NB4 (cell line): Measurements from ENCODE around the gene PAX8.

Experiments used
- DNase-seq: peaks from one replicate; pipeline ENCODE4 v3.0.0; 2010; ENCODE audit warnings: low read depth
- H3K4me3 ChIP-seq: one replicate; pipeline ENCODE4 v1.5.1; 2011; ENCODE audit warnings: mild to moderate bottlenecking, low read depth, low read length, moderate library complexity
- CTCF ChIP-seq: IDR thresholded peaks from one replicate; pipeline ENCODE4 v1.5.1; 2012; ENCODE audit warnings: low read depth, low read length
- MAX ChIP-seq: IDR thresholded peaks from 2 replicates; pipeline ENCODE4 v1.6.1; 2011; ENCODE audit warnings: low read depth, low read length
- MYC ChIP-seq: IDR thresholded peaks from 2 replicates; pipeline ENCODE4 v1.6.1; 2011; ENCODE audit warnings: low read depth, low read length
- POLR2A ChIP-seq: IDR thresholded peaks from 2 replicates; pipeline ENCODE4 v1.6.1; 2011; ENCODE audit warnings: mild to moderate bottlenecking; ENCODE audit not compliant: insufficient read length; ENCODE audit errors: extremely low read depth

The PAX8 gene

GRCh38 chr2:113167115-113167932, 111.4 kb downstream of the PAX8 start:
- TF ChIP-seq MYC (peak; percentile 79), POLR2A (no peak), MAX (peak; percentile 71), CTCF (no peak)
- peak; percentile 79 for DNase-seq
- no peak overlapping the region for H3K4me3 ChIP-seq

GRCh38 chr2:113166187-113166645, 112.5 kb downstream of the PAX8 start:
- no peak for TF ChIP-seq CTCF
- H3K4me3 ChIP-seq = no peak overlapping the region
- no peak for DNase-seq
